ENCODE measurements around the gene LIG4. TPM values are rescaled to one million over a fixed set of nuclear protein-coding genes. Genes with fewer than 3 reads are reported as not detected.

LIG4 gene
- total and polyA plus RNA-seq, 7 donors = 5.4 to 11.5 (median 8.3) TPM

- Histone ChIP-seq H3K36me3 (no peaks in the 10 kb centered on the region), H3K27me3 (no peaks in the 10 kb centered on the region), H3K9me3 (no peaks in the 10 kb centered on the region), H3K4me3 (no peak overlapping the region), H3K4me1 (no peaks in the 10 kb centered on the region), H3K27ac (no peak overlapping the region)
- 7 to 55% methylated on average over 3 of the region's 3 CpGs for WGBS, 2 donors
- no peak for TF ChIP-seq EP300 (IDR thresholded peaks at IDR 0.05)
- no peak for TF ChIP-seq CTCF (IDR thresholded peaks at IDR 0.05)
- no peak for DNase-seq
- intact Hi-C loops (cut with DNase I) = no loop called here
Measured at GRCh38 chr13:108182652-108183051, 32.7 kb downstream of the LIG4 start.

- no peak overlapping the region for H3K27ac ChIP-seq
- no peaks in the 10 kb centered on the region for H3K36me3 ChIP-seq
- H3K9me3 ChIP-seq = no peaks in the 10 kb centered on the region
- DNase-seq = no peak
- intact Hi-C loops (cut with DNase I) = no loop called here
- 87 to 91% methylated on average over 9 of the region's 9 CpGs for WGBS, 2 donors
- TF ChIP-seq POLR2AphosphoS5 (IDR thresholded peaks at IDR 0.05) (no peak), CTCF (IDR thresholded peaks at IDR 0.05) (no peak), POLR2A (IDR thresholded peaks at IDR 0.05) (no peak), EP300 (IDR thresholded peaks at IDR 0.05) (no peak)
- H3K4me1 ChIP-seq = no peaks in the 10 kb centered on the region
- no peak overlapping the region for H3K4me3 ChIP-seq
- H3K27me3 ChIP-seq = no peaks in the 10 kb centered on the region
Measured at GRCh38 chr13:108178078-108178477, 37.3 kb downstream of the LIG4 start.

GRCh38 chr13:108176685-108177274 is 38.6 kb downstream of the LIG4 start:
- DNase-seq = no peak

GRCh38 chr13:108168929-108169328 is 46.4 kb downstream of the LIG4 start:
- WGBS, 2 donors = 90 to 95% methylated on average over 3 of the region's 3 CpGs
- Histone ChIP-seq H3K36me3 (no peaks in the 10 kb centered on the region), H3K27ac (no peak overlapping the region), H3K9me3 (peaks cover 0 to 2% (median 0%) of the 10 kb centered on the region in 4 donors), H3K4me3 (no peak overlapping the region), H3K4me1 (no peaks in the 10 kb centered on the region), H3K27me3 (no peaks in the 10 kb centered on the region)
- DNase-seq = no peak
- no peak for TF ChIP-seq POLR2AphosphoS5 (IDR thresholded peaks at IDR 0.05)
- no peak for TF ChIP-seq POLR2A (IDR thresholded peaks at IDR 0.05)
- no peak for TF ChIP-seq EP300 (IDR thresholded peaks at IDR 0.05)
- TF ChIP-seq CTCF (IDR thresholded peaks at IDR 0.05) = no peak
- intact Hi-C loops (cut with DNase I) = no loop called here

More at GRCh38 chr13:108176685-108177274, 38.6 kb downstream of the LIG4 start:
- no peaks in the 10 kb centered on the region for H3K4me1 ChIP-seq
- 26 to 57% methylated on average over 8 of the region's 8 CpGs for WGBS, 2 donors
- H3K27ac ChIP-seq = no peak overlapping the region
- intact Hi-C loops (cut with DNase I) = no loop called here
- no peak overlapping the region for H3K4me3 ChIP-seq
- no peaks in the 10 kb centered on the region for H3K27me3 ChIP-seq
- no peaks in the 10 kb centered on the region for H3K36me3 ChIP-seq
- H3K9me3 ChIP-seq = peaks cover 0 to 2% (median 0%) of the 10 kb centered on the region in 4 donors
- TF ChIP-seq EP300 (IDR thresholded peaks at IDR 0.05) (no peak), POLR2A (IDR thresholded peaks at IDR 0.05) (no peak), POLR2AphosphoS5 (IDR thresholded peaks at IDR 0.05) (no peak)

GRCh38 chr13:108166078-108166477 is 49.3 kb downstream of the LIG4 start:
- intact Hi-C loops (cut with DNase I) = no loop called here
- Histone ChIP-seq H3K4me1 (no peaks in the 10 kb centered on the region), H3K4me3 (no peak overlapping the region), H3K27me3 (no peaks in the 10 kb centered on the region), H3K9me3 (no peaks in the 10 kb centered on the region), H3K36me3 (no peaks in the 10 kb centered on the region), H3K27ac (no peak overlapping the region)
- 39 to 63% methylated on average over 3 of the region's 3 CpGs for WGBS, 2 donors
- TF ChIP-seq POLR2A (IDR thresholded peaks at IDR 0.05) = no peak
- no peak for TF ChIP-seq CTCF (IDR thresholded peaks at IDR 0.05)
- TF ChIP-seq EP300 (IDR thresholded peaks at IDR 0.05) = no peak
- TF ChIP-seq POLR2AphosphoS5 (IDR thresholded peaks at IDR 0.05) = no peak
- no peak for DNase-seq

Measured in sigmoid colon (tissue), 7 donors.